NCI-H345 treated with DMSO at 0.1 percent for 48 hours (cell line): ENCODE data around the gene PRPS1L1.

Experiments used
- DNase-seq: peaks from one replicate; lab custom pipeline; 2025; ENCODE audit not compliant: unreplicated experiment; lab: John Stamatoyannopoulos, UW

Gene PRPS1L1

DNA sequence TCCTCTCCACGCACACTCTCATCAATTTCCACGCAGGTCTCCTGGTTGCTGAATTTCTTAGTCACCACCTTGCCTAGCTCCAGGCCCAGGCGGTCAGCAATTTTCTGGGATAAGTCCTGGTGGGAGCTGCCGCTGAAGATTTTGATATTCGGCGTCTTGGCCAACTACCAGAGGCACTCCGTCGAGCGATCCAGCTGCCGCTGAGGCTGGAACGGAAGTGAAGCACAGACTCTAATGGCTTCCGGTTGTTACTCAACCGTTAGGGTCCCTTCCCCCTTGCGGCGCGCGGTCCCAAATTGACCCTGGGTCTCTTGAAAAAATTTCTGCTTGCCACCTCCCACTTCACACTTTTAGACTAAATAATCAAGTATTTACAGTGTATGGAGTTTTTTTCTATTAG, at the start of gene PRPS1L1:
Gene PRPS1L1 (minus strand): TSS at position 219 of the 400 bp plus-strand sequence.
- no peak for DNase-seq

DNA sequence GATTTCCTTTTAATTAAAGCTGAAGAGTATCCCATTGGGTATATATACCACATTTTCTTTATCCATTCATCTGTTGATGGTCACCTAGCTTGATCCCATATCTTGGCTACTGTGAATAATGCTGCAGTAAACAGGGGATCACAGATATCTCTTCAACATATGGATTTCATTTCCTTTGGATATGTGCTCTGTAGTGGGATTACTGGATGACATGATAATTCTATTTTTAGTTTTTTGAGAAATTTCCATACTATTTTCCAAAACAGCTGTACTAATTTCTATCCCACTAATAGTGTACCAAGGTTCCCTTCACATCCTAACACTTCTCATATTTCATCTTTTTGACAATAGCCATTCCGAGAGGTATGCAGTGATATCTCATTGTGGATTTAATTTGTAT, 48.8 kb upstream of the PRPS1L1 start:
- DNase-seq: no peak

DNA sequence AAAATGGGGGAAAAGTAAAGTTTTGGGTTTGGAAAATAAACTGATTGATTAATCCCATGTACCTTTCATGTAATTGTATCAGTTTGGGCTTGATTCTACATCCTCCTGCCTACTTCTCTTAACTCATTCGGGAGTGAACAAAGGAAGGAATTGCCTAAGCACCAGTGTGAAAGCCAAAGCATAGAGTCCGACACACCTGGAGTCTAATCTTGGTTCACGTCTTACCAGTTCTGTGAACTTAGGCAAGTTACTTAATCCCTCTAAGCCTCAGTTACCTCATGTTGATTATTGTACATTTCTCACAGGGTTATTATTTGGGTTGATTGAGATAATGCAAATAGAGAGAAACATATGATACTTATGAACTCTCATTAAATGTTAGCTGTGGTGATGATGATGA, 41.1 kb upstream of the PRPS1L1 start:
- DNase-seq: no peak

DNA sequence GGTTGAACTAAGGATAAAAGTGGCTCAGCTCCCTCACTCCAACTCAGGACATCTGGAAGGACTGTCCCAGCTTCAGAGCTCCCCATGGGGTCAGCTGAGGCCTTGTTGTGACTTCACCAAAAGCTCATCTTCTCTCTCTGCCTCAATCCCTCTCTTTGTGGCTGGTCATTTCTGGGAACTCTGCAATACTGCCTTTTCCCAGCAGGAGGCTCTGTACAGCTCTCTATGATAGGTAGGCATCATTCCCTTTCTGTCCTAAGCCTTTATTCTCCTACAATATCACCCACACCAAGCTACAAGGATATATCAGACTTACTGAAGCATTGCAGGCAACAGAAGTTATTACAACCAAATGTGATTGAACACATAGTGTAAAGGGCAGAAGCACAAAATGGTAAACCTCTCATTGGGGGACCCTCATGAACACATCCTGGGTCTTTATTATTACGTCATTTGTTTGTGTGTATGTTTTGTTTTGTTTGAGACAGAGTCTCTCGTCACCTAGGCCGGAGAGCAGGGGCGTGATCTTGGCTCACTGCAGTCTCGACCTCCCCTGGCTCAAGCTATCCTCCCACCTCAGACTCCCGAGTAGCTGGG, 36.7 kb upstream of the PRPS1L1 start:
- no peak for DNase-seq

DNA sequence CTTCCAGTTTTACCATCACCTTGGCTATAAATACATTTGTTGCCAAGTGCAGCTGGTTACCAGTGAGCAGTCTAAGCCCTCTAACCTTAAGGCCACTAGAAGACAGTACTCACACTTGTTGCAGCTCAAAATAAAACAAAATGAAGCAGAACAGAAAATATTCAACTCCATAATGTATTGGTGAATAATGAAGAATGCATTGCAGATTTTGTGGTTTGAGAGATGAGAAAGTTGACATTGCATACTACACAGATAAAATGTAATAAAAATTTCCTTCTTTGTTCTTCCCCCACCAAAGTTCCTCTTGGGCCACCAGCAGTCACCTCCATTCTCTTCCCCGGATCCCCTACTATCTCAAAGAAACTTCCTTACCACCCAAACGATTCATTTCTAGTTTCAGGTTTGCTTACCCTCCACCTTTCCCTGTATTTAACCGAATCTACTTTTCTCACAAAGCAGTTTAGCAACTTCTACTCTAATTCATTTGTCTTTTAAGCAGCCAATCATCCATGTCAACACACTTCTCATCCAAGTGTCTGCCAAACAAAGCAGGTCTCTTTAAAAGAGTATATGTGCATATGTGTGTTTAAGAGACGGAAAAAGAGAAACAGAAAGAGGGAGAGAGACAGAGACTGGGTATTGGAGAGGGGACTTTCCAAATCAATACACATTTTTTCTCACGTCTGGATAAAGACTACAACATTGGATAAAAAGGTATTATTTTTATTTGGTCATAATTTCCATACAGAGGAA, 35.7 kb upstream of the PRPS1L1 start:
- DNase-seq: no peak

DNA sequence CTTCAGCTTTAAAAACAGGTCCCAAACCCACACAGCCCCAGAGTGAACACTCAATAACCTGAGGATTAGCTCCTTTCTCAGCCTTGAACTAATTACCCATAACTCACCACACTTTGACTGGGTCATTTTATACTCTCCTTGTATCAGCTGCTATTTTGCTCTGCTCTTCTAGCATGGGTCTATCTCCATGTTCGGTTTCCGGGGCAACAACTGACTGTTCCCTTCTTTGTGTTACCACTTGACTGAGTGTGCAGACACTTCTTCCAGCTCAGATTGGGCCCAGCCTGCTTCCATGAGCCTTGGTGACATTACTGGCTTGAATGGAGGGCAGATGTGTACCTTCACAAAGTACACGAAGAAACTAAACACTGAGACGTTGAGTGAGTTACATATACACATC, 31.5 kb upstream of the PRPS1L1 start:
- DNase-seq: no peak

DNA sequence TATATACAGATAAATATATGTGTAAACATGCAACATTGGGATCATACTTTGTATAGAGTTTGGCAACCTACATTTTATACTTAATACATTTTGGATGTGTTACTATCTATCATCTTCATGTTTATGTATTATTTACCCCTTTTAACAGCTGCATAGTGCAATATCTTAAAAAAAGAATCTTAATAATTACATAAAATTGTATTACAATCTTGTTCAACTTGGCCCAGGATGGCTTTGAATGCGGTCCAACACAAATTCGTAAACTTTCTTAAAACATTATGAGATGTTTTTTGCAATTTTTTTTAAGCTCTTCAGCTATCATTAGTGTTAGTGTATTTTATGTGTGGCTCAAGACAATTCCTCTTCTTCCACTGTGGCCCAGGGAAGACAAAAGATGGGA, 26.3 kb upstream of the PRPS1L1 start:
- no peak for DNase-seq

DNA sequence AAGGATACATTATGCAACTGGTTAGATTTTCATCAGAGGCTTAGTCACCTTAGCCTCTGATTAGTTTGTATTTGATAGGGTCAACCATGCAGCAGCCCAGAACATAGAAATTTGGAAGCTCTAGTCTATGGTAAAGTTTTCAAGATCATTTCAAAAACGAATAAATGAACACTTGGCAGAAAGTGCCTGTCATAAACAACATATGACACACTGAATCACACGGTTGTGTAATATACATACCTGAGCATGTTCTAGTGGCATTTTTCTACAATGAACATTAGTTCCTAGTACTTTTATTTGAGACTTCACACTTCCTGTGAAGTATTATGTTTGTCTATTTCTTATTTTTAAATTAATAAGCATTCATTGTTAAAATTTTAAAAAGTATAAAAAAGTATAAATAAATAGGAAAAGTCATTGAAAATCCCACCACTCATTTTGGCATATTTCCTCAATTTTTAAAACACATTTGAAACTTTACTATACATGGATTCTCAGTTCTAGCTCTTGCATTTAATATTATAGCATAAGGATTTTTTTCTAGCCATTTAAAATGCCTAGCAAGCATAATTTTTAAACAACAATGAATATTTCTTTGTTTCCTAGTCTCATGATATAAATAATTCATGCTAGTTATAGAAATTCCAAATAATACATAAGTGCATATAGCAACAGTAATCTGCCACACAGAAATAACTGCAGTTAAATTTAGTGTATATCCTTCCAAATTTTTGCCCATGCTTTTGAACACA, 25.7 kb upstream of the PRPS1L1 start:
- no peak for DNase-seq

DNA sequence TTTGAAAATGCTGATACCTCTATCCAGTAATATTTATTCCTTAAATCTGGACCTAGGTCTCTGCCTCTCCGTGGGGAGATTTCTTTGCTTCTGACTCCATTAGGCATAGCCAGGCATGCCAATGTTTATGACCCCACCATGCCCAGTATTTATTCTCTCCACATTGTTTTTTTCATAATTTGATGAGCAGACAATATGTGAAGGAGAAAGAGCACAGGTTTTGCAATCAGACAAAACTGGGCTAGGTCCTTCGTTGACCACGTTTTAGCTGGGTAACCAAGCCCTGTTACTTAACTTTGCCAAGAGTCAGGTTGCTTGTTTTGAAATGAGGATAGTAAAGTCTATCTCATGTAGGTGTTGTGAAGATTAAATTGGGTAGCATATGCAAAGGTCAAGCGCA, 21.6 kb upstream of the PRPS1L1 start:
- no peak for DNase-seq

DNA sequence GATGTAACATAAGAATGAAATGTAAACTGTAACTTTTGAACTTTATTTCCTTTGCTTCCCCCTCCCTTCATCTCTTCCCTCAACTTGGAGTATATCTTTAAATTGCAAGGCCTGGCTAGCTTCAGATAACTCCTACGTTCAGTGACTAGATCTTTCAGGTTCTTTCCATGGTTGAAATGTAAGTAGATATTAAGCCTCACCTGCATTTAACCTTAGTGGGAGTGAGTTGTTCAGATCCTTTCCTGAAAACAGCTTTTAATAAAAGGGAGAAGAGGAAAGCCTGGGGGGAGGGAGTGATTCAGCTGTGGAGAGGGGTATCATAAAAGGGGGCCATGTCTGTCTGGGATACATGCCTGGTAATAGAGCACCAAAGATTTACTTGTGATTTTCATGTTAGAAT, 19.0 kb upstream of the PRPS1L1 start:
- DNase-seq: no peak

DNA sequence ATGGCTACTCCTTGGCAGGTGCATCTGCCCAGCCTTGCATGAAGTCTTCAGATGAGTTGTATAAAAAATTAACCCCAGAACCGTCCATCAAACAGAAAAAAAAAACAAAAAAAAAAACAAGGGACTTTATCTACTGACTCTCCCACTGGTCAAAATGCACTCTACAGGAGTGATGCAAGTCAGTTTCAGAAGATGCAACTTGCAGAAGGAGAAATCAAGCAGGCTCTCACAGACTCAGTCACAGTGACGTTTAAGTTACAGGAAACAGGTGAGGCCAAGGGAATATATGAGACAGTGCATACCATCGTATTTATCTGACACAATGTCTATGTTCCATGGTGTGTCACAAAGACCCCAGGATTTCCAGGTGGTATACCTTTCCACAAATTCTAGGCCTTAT, 17.5 kb upstream of the PRPS1L1 start:
- no peak for DNase-seq

DNA sequence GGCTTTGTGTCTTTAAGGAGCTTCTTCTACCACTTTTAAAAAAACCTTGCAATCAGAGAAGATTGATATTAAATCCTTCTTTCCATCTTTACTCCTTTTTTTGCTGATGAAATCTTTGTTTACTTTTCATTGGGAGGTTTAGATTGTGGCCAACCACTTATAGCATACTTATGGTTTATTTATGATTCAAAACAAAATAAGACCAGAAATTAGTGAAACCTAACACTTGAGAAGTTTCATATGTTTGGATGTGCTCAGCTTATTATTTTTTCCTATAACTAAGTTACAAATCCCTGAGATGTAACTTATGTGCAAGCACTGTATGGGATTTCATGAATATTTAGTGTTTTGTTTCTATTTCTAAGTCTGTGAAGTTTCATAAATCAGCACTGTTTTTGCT, 13.5 kb upstream of the PRPS1L1 start:
- no peak for DNase-seq

DNA sequence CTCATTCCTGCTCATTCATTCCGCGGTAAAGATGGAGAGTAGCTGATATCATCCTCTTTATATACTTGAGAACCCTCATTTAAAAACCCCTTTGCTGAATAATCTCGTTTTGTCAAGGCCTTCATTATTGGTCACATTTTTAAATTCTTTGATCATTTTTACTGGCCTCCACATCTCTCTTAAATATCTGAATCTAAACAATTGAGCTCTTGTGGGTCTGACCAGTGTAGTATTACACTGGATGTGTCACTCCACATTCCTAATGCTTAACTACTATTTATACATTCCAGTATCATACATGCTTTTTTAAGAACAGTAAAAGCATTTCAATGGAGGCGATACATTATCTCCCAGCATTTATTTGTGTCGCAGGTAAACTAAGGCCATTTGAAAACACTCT, 12.6 kb upstream of the PRPS1L1 start:
- DNase-seq: no peak

DNA sequence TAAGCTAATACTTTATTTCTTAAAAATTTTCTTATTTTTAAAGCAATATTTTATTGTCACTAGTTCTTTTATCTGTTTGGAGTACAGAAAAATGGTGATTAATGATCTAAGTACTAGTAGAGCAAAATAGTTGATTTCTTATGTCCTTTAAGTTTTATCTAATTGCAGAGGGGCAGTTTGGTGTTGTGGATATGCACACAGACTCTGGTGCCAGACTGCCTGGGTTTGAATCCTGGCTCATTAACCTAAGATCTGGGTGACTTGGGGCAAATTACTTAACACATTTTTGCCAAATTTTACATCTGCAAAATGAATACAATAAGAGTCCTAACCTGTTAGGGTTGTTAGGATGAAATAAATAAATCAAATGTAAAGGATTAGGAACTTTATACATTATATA, 10.7 kb upstream of the PRPS1L1 start:
- no peak for DNase-seq

DNA sequence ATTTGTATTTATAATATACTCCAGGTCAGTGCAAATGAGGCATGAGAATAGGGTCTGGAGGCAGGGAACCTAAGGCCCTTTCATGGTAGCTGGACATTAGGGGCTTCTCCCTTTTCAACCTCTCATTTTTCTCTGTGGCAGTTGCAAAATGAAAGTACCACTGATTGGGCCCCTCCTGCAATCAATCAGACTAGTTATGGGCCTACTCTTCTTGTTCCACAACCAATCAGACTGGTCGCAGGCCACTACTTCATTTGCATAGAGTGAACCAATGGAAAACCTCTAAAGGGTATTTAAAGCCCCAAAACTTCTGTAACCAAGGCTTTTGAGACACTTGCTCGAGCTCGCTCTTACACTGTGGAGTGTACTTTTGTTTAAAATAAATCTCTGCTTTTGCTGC, 10.0 kb upstream of the PRPS1L1 start:
- DNase-seq: no peak

DNA sequence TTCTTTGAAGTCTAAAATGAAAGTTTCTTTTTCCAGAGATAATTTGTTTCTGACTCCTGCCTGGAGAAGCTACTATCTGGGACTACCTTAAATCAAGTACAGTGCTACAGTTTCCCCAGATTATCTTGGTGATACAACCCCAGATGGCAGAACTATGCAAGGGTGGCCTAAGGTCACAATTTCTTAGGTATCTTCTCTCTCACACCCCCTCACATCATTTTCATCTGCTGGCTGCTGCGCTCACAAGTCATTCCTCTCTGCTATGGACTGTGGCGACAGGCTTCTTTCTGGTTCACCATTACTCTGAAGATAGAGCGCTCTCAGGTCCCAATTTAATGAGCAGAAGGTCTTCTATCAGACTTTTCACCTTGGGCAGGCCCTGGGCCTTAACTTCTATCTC, 9.1 kb upstream of the PRPS1L1 start:
- DNase-seq: no peak

DNA sequence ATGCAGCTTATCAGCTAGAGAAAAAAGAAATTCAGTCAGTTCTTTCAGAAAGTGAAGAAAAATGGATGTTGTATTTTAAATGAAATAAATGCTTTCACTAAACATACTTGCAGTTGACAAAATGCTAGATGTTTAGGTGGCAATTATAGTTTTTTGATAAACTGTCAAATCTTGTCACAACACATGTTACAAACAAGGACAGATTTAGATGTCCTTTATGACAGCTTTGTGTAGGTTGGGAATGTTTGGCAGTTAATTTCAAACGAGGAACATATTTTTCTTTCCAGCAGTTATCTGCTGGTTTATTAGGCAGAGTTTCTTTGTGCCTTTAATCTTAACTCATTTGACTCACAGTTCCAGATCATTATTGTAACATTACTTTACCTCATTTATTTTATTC, 3.1 kb upstream of the PRPS1L1 start:
- DNase-seq: no peak

DNA sequence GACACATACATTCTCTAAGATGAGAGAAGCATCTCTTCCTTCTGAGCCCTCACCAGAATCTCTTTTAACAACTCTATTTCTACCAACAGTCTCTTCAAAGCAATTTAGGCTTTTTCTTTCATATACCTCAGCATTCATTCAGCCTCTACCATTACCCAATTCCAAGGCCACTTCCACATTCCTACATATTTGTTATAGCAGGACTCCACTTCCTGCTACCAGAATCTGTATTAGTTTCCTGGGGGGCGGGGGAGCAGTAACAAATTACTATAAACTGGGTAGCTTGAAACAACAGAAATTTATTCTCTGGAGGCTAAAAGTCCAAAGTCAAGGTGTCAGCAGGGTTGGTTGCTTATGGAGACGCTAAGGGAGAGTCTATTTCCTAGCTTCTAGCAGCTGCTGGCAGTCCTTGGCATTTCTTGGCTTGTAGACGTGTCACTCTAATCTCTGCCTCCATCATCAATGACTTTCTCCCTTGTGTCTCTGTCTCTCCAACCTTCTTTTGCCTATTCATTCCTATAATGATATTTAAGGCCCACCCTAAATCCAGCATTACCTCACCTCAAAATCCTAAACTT, 7.4 kb downstream of the PRPS1L1 start:
- DNase-seq: no peak

DNA sequence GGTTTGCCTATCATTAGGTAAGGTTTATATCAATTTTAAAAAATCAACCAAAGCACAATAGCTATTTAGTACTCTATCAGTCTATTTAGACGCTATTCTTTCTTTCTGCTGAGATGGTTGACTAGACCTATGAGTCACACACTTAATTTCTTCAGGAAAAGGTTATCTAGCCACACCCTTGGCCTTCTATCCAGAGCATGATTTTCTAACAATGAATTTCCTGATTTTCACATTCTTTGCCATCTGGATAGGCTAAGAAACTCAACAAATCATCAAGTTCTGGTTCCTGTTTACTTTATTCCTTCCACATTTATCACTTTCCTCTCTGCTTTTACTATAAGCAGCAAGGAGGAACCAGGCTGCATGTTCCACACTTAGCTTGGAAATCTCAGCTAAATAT, 8.1 kb downstream of the PRPS1L1 start:
- no peak for DNase-seq

DNA sequence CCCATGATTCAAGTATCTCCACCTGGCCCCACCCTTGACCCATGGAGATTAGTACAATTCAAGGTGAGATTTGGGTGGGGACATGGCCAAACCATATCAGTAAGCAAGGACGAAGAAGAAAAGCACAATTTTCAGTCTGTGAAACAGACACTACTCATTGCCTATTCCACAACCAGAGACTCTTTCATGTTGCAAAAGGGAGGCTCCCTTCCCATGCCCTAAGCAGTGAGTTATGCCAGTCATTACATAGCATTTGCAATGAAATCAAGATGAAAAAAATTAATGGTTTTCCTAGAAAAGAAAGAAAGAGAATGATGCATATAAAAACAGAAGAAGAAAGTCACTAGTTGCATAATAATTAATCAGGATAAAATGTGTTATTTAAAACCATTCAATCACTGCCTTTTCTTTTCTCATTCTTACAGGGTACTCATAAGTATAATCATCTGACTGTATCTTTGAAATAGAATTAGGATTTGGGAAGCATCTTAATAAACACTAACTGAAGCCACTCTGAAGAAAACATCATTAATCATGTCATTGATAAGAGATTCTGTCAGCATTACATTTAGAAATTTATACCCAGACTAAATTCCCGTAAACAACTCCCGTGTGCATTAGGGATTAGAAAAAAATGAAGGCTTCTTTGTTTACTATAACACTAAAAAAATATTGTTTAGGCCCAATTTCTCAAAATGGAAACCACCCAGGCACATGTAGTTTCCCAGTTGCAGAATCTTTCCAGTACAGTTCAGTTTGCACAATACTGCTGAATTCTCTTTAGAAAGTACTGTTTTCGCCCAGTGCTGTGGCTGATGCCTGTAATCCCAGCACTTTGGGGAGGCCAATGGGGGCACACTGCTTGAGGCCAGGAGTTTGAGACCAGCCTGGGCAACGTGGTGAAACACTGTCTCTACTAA, 9.1 kb downstream of the PRPS1L1 start:
- no peak for DNase-seq
